Measurements from ENCODE around the gene PYGL. TPM values are rescaled to one million over a fixed set of nuclear protein-coding genes. Genes with fewer than 3 reads are reported as not detected.

PYGL gene
- polyA plus RNA-seq, 1 of the 3 experiments (the other 2 are of a cell fraction): 60.2 TPM

DNA sequence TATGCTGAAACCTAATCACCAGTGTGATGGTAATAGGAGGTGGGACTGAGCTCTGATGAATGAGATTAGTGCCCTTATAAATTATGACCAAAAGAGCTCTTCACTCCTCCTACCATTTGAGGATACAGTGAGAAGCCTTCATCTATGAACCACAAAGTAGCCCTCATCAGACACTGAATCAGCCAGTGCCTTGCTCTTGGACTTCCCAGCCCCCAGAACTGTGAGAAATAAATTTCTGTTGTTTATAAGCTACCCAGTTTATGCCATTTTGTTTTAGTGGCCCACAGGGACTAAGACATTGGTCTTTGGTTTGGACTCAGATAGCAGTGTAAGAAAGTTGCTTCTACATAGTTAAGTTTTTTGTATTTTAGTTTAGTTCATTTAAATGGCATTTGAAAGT lies 39.6 kb downstream of the PYGL start:
- Histone ChIP-seq H3K4me2 (no peak overlapping the region), H3K36me3 (replicated peaks in 1 of 2; ENCODE audit: control insufficient read depth in 1 of 2, insufficient read depth in 2 of 2, low read length in 1 of 2) (peaks cover 28 to 38% of the 10 kb centered on the region in 2 experiments), H3F3A (replicated peaks; ENCODE audit: insufficient read depth) (no peaks in the 10 kb centered on the region), H3K27ac (ENCODE audit: low read depth in 2 of 2, low read length in 1 of 2) (no peak overlapping the region), H3K4me1 (ENCODE audit: control insufficient read depth in 1 of 2, insufficient read depth in 2 of 2, low read depth in 1 of 2, low read length in 1 of 2) (no peaks in the 10 kb centered on the region), H3K9me3 (no peaks in the 10 kb centered on the region), H3K4me3 (ENCODE audit: low read depth in 2 of 2, low read length in 1 of 2) (no peak overlapping the region), H3K9ac (no peak overlapping the region), H2AFZ (ENCODE audit: low read depth) (no peak overlapping the region), H3K79me2 (ENCODE audit: insufficient read depth) (no peaks in the 10 kb centered on the region), H3K27me3 (ENCODE audit: insufficient read depth) (no peaks in the 10 kb centered on the region), H4K20me1 (ENCODE audit: insufficient read depth) (no peaks in the 10 kb centered on the region), H3K9me2 (no peaks in the 10 kb centered on the region)
- CTCF ChIA-PET: interaction anchor here (2.3 kb wide), 1 partner anchor 11 kb away, joined by 7 read pairs; no protein-coding TSS in a partner anchor
- POLR2A ChIA-PET: no interaction called here
- DNase-seq: no peak
- TF ChIP-seq MEF2A (IDR thresholded peaks at IDR 0.05; ENCODE audit: borderline replicate concordance, low read depth) (no peak), TEAD4 (IDR thresholded peaks at IDR 0.05; ENCODE audit: borderline replicate concordance, insufficient read depth) (no peak), RAD21 (IDR thresholded peaks at IDR 0.05; ENCODE audit: low read length) (no peak), JUND (IDR thresholded peaks at IDR 0.05) (no peak), CHD2 (IDR thresholded peaks at IDR 0.05; ENCODE audit: low read length, partially characterized antibody) (no peak), FOXJ3 (CRISPR knock-in tag; IDR thresholded peaks at IDR 0.05) (no peak), RCOR1 (IDR thresholded peaks at IDR 0.05; ENCODE audit: low read length) (no peak), SMC3 (IDR thresholded peaks at IDR 0.05; ENCODE audit: low read depth, low read length) (no peak), CTCF (IDR thresholded peaks at IDR 0.05) (no peak), USF2 (IDR thresholded peaks at IDR 0.05; ENCODE audit: borderline replicate concordance, low read depth, low read length) (no peak)
- TF ChIP-seq, protein P1, sequence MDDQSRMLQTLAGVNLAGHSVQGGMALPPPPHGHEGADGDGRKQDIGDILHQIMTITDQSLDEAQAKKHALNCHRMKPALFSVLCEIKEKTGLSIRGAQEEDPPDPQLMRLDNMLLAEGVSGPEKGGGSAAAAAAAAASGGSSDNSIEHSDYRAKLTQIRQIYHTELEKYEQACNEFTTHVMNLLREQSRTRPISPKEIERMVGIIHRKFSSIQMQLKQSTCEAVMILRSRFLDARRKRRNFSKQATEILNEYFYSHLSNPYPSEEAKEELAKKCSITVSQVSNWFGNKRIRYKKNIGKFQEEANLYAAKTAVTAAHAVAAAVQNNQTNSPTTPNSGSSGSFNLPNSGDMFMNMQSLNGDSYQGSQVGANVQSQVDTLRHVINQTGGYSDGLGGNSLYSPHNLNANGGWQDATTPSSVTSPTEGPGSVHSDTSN (IDR thresholded peaks at IDR 0.05): no peak

- WGBS (ENCODE audit: low lambda C conversion rate): 97% methylated on average over 3 of the region's 3 CpGs
- Histone ChIP-seq H3K4me1 (ENCODE audit: control insufficient read depth in 1 of 2, insufficient read depth in 2 of 2, low read depth in 1 of 2, low read length in 1 of 2) (no peaks in the 10 kb centered on the region), H3F3A (replicated peaks; ENCODE audit: insufficient read depth) (no peaks in the 10 kb centered on the region), H3K36me3 (replicated peaks in 1 of 2; ENCODE audit: control insufficient read depth in 1 of 2, insufficient read depth in 2 of 2, low read length in 1 of 2) (peaks cover 9 to 13% of the 10 kb centered on the region in 2 experiments), H3K27me3 (ENCODE audit: insufficient read depth) (no peaks in the 10 kb centered on the region), H3K9me3 (no peaks in the 10 kb centered on the region), H3K9me2 (no peaks in the 10 kb centered on the region), H3K4me3 (ENCODE audit: low read depth in 2 of 2, low read length in 1 of 2) (no peak overlapping the region), H3K79me2 (ENCODE audit: insufficient read depth) (no peaks in the 10 kb centered on the region), H3K27ac (ENCODE audit: low read depth in 2 of 2, low read length in 1 of 2) (no peak overlapping the region), H4K20me1 (ENCODE audit: insufficient read depth) (no peaks in the 10 kb centered on the region), H2AFZ (ENCODE audit: low read depth) (no peak overlapping the region), H3K4me2 (no peak overlapping the region), H3K9ac (no peak overlapping the region)
- POLR2A ChIA-PET: no interaction called here
- CTCF ChIA-PET: no interaction called here
- DNase-seq: no peak
- TF ChIP-seq MXI1 (IDR thresholded peaks at IDR 0.05; ENCODE audit: low read depth, low read length) (no peak), YY1 (IDR thresholded peaks at IDR 0.05; ENCODE audit: low read depth) (no peak), CTCF (IDR thresholded peaks at IDR 0.05) (no peak), MEF2A (IDR thresholded peaks at IDR 0.05; ENCODE audit: borderline replicate concordance, low read depth) (no peak), USF1 (IDR thresholded peaks at IDR 0.05; ENCODE audit: borderline replicate concordance, low read depth) (no peak), USF2 (IDR thresholded peaks at IDR 0.05; ENCODE audit: borderline replicate concordance, low read depth, low read length) (no peak), EP300 (IDR thresholded peaks at IDR 0.05; ENCODE audit: borderline replicate concordance in 1 of 2, low read depth in 1 of 2, low read length in 1 of 2) (no peak), NFIC (IDR thresholded peaks at IDR 0.05; ENCODE audit: borderline replicate concordance) (no peak), RFX5 (IDR thresholded peaks at IDR 0.05; ENCODE audit: low read length) (no peak), JUND (IDR thresholded peaks at IDR 0.05) (no peak), CHD2 (IDR thresholded peaks at IDR 0.05; ENCODE audit: low read length, partially characterized antibody) (no peak), FOXM1 (IDR thresholded peaks at IDR 0.05; ENCODE audit: low read depth) (no peak), RCOR1 (IDR thresholded peaks at IDR 0.05; ENCODE audit: low read length) (no peak)
- TF ChIP-seq, protein P2, sequence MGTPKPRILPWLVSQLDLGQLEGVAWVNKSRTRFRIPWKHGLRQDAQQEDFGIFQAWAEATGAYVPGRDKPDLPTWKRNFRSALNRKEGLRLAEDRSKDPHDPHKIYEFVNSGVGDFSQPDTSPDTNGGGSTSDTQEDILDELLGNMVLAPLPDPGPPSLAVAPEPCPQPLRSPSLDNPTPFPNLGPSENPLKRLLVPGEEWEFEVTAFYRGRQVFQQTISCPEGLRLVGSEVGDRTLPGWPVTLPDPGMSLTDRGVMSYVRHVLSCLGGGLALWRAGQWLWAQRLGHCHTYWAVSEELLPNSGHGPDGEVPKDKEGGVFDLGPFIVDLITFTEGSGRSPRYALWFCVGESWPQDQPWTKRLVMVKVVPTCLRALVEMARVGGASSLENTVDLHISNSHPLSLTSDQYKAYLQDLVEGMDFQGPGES (IDR thresholded peaks at IDR 0.05; ENCODE audit: low read depth, low read length): no peak
Measured at GRCh38 chr14:50901361-50901760, 42.9 kb downstream of the PYGL start.

All from SK-N-SH (cell line).